ENCODE data around the gene TLE1. TPM values are rescaled to one million over a fixed set of nuclear protein-coding genes. Genes with fewer than 3 reads are reported as not detected.

Gene TLE1
- total RNA-seq, 1 experiment from 2014 or later, result 79.3 TPM

- Histone ChIP-seq H3K4me1 (ENCODE audit: insufficient read depth, low read length) (peaks cover 16% of the 10 kb centered on the region; the same call in 1 of the 2 replicates), H3K27ac (ENCODE audit: insufficient read length, low read depth, low read length) (no peak overlapping the region)
Measured at GRCh38 chr9:81621785-81622259, 67.5 kb downstream of the TLE1 start.

More at GRCh38 chr9:81621785-81622259, 67.5 kb downstream of the TLE1 start:
- no peak overlapping the region for H4K5ac ChIP-seq (ENCODE audit: insufficient read length, low read depth, low read length)
- no peaks in the 10 kb centered on the region for H3K79me1 ChIP-seq (ENCODE audit: insufficient read depth, low read depth, low read length, poor library complexity, severe bottlenecking)
- peak overlapping the region; percentile 39 to 75 (median 58); a peak in 4 of 7 replicates for H3K27ac Mint-ChIP-seq
- no peak overlapping the region for H2BK20ac ChIP-seq (ENCODE audit: low read depth, low read length, poor library complexity, severe bottlenecking)
- no peak overlapping the region for H3K18ac ChIP-seq (ENCODE audit: insufficient read length, low read depth, low read length)
- no peak overlapping the region for H2BK5ac ChIP-seq (ENCODE audit: insufficient read length, low read length)
- no peak overlapping the region for H3K23ac ChIP-seq (ENCODE audit: insufficient read length, low read depth, low read length)
- no peak overlapping the region; a peak in 1 of 5 replicates for H3K4me3 Mint-ChIP-seq
- peak; percentile 50 for DNase-seq
- H3K4ac ChIP-seq (ENCODE audit: low read depth, low read length), result no peak overlapping the region
- no peak overlapping the region for H2BK12ac ChIP-seq (ENCODE audit: insufficient read length, low read depth, low read length)
- H2AFZ ChIP-seq (ENCODE audit: low read length), result no peak overlapping the region
- no peak overlapping the region for H2AK5ac ChIP-seq (ENCODE audit: insufficient read length, low read length)
- no peaks in the 10 kb centered on the region for H3K27me3 Mint-ChIP-seq (ENCODE audit: low read depth)
- H3K4me1 Mint-ChIP-seq, result peaks cover 52 to 57% of the 10 kb centered on the region in 2 experiments
- H3K36me3 Mint-ChIP-seq (ENCODE audit: insufficient read depth in 1 of 3, low read depth in 3 of 3), result peaks cover 22 to 33% (median 29%) of the 10 kb centered on the region in 3 experiments; a peak in 6 of 7 replicates
- TF ChIP-seq, protein P1, sequence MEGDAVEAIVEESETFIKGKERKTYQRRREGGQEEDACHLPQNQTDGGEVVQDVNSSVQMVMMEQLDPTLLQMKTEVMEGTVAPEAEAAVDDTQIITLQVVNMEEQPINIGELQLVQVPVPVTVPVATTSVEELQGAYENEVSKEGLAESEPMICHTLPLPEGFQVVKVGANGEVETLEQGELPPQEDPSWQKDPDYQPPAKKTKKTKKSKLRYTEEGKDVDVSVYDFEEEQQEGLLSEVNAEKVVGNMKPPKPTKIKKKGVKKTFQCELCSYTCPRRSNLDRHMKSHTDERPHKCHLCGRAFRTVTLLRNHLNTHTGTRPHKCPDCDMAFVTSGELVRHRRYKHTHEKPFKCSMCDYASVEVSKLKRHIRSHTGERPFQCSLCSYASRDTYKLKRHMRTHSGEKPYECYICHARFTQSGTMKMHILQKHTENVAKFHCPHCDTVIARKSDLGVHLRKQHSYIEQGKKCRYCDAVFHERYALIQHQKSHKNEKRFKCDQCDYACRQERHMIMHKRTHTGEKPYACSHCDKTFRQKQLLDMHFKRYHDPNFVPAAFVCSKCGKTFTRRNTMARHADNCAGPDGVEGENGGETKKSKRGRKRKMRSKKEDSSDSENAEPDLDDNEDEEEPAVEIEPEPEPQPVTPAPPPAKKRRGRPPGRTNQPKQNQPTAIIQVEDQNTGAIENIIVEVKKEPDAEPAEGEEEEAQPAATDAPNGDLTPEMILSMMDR (conservative IDR thresholded peaks at IDR 0.05), result no peak
- H4K20me1 ChIP-seq (ENCODE audit: control insufficient read depth, insufficient read depth, insufficient read length), result no peaks in the 10 kb centered on the region
- no peak overlapping the region for H3K56ac ChIP-seq (ENCODE audit: insufficient read length, low read depth, low read length)
- no peaks in the 10 kb centered on the region for H3K9me3 Mint-ChIP-seq
- no peaks in the 10 kb centered on the region for H3K27me3 ChIP-seq (ENCODE audit: insufficient read depth, low read length)
- no peak overlapping the region for H3K9ac ChIP-seq (ENCODE audit: extremely low read depth, insufficient read length, low read length)
- no peaks in the 10 kb centered on the region for H3K9me3 ChIP-seq (ENCODE audit: control insufficient read depth, low read depth, low read length)
- H3K14ac ChIP-seq (ENCODE audit: insufficient read depth, low read length), result no peak overlapping the region; the same call in 1 of the 2 replicates
- no peak overlapping the region for H3K4me2 ChIP-seq (ENCODE audit: insufficient read depth, insufficient read length, low read length)
- no peak overlapping the region for H4K8ac ChIP-seq (replicated peaks; ENCODE audit: insufficient read length, low read depth, low read length)
- WGBS (ENCODE audit: extremely low coverage, insufficient read length, low lambda C conversion rate), result no CpG with 5 or more reads among the region's 11 CpGs
- H4K91ac ChIP-seq (ENCODE audit: insufficient read length, low read depth, low read length), result no peak overlapping the region
- H3K79me2 ChIP-seq (ENCODE audit: insufficient read depth, low read length), result no peaks in the 10 kb centered on the region; the same call in 1 of the 2 replicates
- H3T11ph ChIP-seq (ENCODE audit: low read length), result no peak overlapping the region
- H2BK15ac ChIP-seq (ENCODE audit: low read depth, low read length), result no peak overlapping the region
- H2BK120ac ChIP-seq (ENCODE audit: low read depth, low read length, poor library complexity, severe bottlenecking), result no peak overlapping the region
- no peaks in the 10 kb centered on the region for H3K23me2 ChIP-seq (ENCODE audit: insufficient read length, low read depth, low read length, poor library complexity, severe bottlenecking)
